ENCODE measurements around the gene ZNF582.
A peak's percentile ranks its signal among the peaks of the same experiment; 100 is the strongest.

ZNF582 gene

GRCh38 chr19:56383826-56384605 is 9.3 kb downstream of the ZNF582 start:
- Histone ChIP-seq H3K27me3 (ENCODE audit: insufficient read depth, low read length) (no peaks in the 10 kb centered on the region), H3K79me2 (ENCODE audit: control insufficient read depth, insufficient read depth, low read length, unreplicated experiment) (no peaks in the 10 kb centered on the region), H3K4me1 (ENCODE audit: control insufficient read depth, insufficient read depth, low read length, unreplicated experiment) (no peaks in the 10 kb centered on the region), H2AFZ (ENCODE audit: low read length, unreplicated experiment) (no peak overlapping the region), H3K4me3 (ENCODE audit: low read depth, low read length) (no peak overlapping the region), H3K27ac (ENCODE audit: low read depth, low read length) (peak overlapping the region; percentile 38), H3K36me3 (ENCODE audit: insufficient read depth, low read length) (peaks cover 17% of the 10 kb centered on the region)

GRCh38 chr19:56377105-56377924 is 16.0 kb downstream of the ZNF582 start:
- H2AFZ ChIP-seq (ENCODE audit: low read length, unreplicated experiment): no peak overlapping the region

GRCh38 chr19:56372281-56372680 is 21.1 kb downstream of the ZNF582 start:
- Histone ChIP-seq H3K79me2 (ENCODE audit: control insufficient read depth, insufficient read depth, low read length, unreplicated experiment) (peaks cover 30% of the 10 kb centered on the region), H3K27me3 (ENCODE audit: insufficient read depth, low read length) (no peaks in the 10 kb centered on the region), H3K27ac (ENCODE audit: low read depth, low read length) (no peak overlapping the region), H3K4me3 (ENCODE audit: low read depth, low read length) (no peak overlapping the region), H3K36me3 (ENCODE audit: insufficient read depth, low read length) (peaks cover 71% of the 10 kb centered on the region), H2AFZ (ENCODE audit: low read length, unreplicated experiment) (no peak overlapping the region), H3K4me1 (ENCODE audit: control insufficient read depth, insufficient read depth, low read length, unreplicated experiment) (peaks cover 5% of the 10 kb centered on the region)

More at GRCh38 chr19:56377105-56377924, 16.0 kb downstream of the ZNF582 start:
- Histone ChIP-seq H3K4me3 (ENCODE audit: low read depth, low read length) (no peak overlapping the region), H3K36me3 (ENCODE audit: insufficient read depth, low read length) (peaks cover 68% of the 10 kb centered on the region), H3K79me2 (ENCODE audit: control insufficient read depth, insufficient read depth, low read length, unreplicated experiment) (peaks cover 4% of the 10 kb centered on the region), H3K4me1 (ENCODE audit: control insufficient read depth, insufficient read depth, low read length, unreplicated experiment) (no peaks in the 10 kb centered on the region), H3K27ac (ENCODE audit: low read depth, low read length) (no peak overlapping the region), H3K27me3 (ENCODE audit: insufficient read depth, low read length) (no peaks in the 10 kb centered on the region)

- H3K36me3 ChIP-seq (ENCODE audit: insufficient read depth, low read length): peaks cover 49% of the 10 kb centered on the region
- peak overlapping the region; percentile 46; the same call in 1 of the 2 replicates for H3K4me3 ChIP-seq (ENCODE audit: low read depth, low read length)
- no peaks in the 10 kb centered on the region for H3K27me3 ChIP-seq (ENCODE audit: insufficient read depth, low read length)
Observed at GRCh38 chr19:56369886-56370676, 23.3 kb downstream of the ZNF582 start.

GRCh38 chr19:56367829-56368711 is 25.3 kb downstream of the ZNF582 start:
- peak overlapping the region; percentile 98 for H2AFZ ChIP-seq (ENCODE audit: low read length, unreplicated experiment)
- H3K27me3 ChIP-seq (ENCODE audit: insufficient read depth, low read length): no peaks in the 10 kb centered on the region
- peaks cover 32% of the 10 kb centered on the region for H3K36me3 ChIP-seq (ENCODE audit: insufficient read depth, low read length)
- peaks cover 5% of the 10 kb centered on the region for H3K4me1 ChIP-seq (ENCODE audit: control insufficient read depth, insufficient read depth, low read length, unreplicated experiment)
- H3K79me2 ChIP-seq (ENCODE audit: control insufficient read depth, insufficient read depth, low read length, unreplicated experiment): peaks cover 30% of the 10 kb centered on the region
- H3K4me3 ChIP-seq (ENCODE audit: low read depth, low read length): peak overlapping the region; percentile 98
- H3K27ac ChIP-seq (ENCODE audit: low read depth, low read length): peak overlapping the region; percentile 79

More at GRCh38 chr19:56369886-56370676, 23.3 kb downstream of the ZNF582 start:
- no peak overlapping the region for H2AFZ ChIP-seq (ENCODE audit: low read length, unreplicated experiment)
- H3K27ac ChIP-seq (ENCODE audit: low read depth, low read length): no peak overlapping the region
- peaks cover 30% of the 10 kb centered on the region for H3K79me2 ChIP-seq (ENCODE audit: control insufficient read depth, insufficient read depth, low read length, unreplicated experiment)
- H3K4me1 ChIP-seq (ENCODE audit: control insufficient read depth, insufficient read depth, low read length, unreplicated experiment): peaks cover 5% of the 10 kb centered on the region

- H2AFZ ChIP-seq (ENCODE audit: low read length, unreplicated experiment): no peak overlapping the region
- no peak overlapping the region for H3K4me3 ChIP-seq (ENCODE audit: low read depth, low read length)
- H3K27ac ChIP-seq (ENCODE audit: low read depth, low read length): no peak overlapping the region
- H3K4me1 ChIP-seq (ENCODE audit: control insufficient read depth, insufficient read depth, low read length, unreplicated experiment): no peaks in the 10 kb centered on the region
- H3K36me3 ChIP-seq (ENCODE audit: insufficient read depth, low read length): peaks cover 3% of the 10 kb centered on the region; the same call in 1 of the 2 replicates
- no peaks in the 10 kb centered on the region for H3K27me3 ChIP-seq (ENCODE audit: insufficient read depth, low read length)
- H3K79me2 ChIP-seq (ENCODE audit: control insufficient read depth, insufficient read depth, low read length, unreplicated experiment): no peaks in the 10 kb centered on the region
Observed at GRCh38 chr19:56360841-56361240, 32.5 kb downstream of the ZNF582 start.

GRCh38 chr19:56356944-56357343 is 36.4 kb downstream of the ZNF582 start:
- Histone ChIP-seq H3K27me3 (ENCODE audit: insufficient read depth, low read length) (no peaks in the 10 kb centered on the region), H3K36me3 (ENCODE audit: insufficient read depth, low read length) (no peaks in the 10 kb centered on the region), H2AFZ (ENCODE audit: low read length, unreplicated experiment) (no peak overlapping the region), H3K27ac (ENCODE audit: low read depth, low read length) (no peak overlapping the region), H3K4me3 (ENCODE audit: low read depth, low read length) (no peak overlapping the region), H3K79me2 (ENCODE audit: control insufficient read depth, insufficient read depth, low read length, unreplicated experiment) (no peaks in the 10 kb centered on the region), H3K4me1 (ENCODE audit: control insufficient read depth, insufficient read depth, low read length, unreplicated experiment) (no peaks in the 10 kb centered on the region)

- H3K79me2 ChIP-seq (ENCODE audit: control insufficient read depth, insufficient read depth, low read length, unreplicated experiment): no peaks in the 10 kb centered on the region
- no peak overlapping the region for H3K4me3 ChIP-seq (ENCODE audit: low read depth, low read length)
- H3K36me3 ChIP-seq (ENCODE audit: insufficient read depth, low read length): no peaks in the 10 kb centered on the region
- no peaks in the 10 kb centered on the region for H3K4me1 ChIP-seq (ENCODE audit: control insufficient read depth, insufficient read depth, low read length, unreplicated experiment)
- H3K27ac ChIP-seq (ENCODE audit: low read depth, low read length): no peak overlapping the region
- no peaks in the 10 kb centered on the region for H3K27me3 ChIP-seq (ENCODE audit: insufficient read depth, low read length)
- no peak overlapping the region for H2AFZ ChIP-seq (ENCODE audit: low read length, unreplicated experiment)
Observed at GRCh38 chr19:56355517-56355916, 37.8 kb downstream of the ZNF582 start.

GRCh38 chr19:56351208-56351607 is 42.1 kb downstream of the ZNF582 start:
- no peaks in the 10 kb centered on the region for H3K36me3 ChIP-seq (ENCODE audit: insufficient read depth, low read length)
- H3K27ac ChIP-seq (ENCODE audit: low read depth, low read length): no peak overlapping the region
- no peaks in the 10 kb centered on the region for H3K27me3 ChIP-seq (ENCODE audit: insufficient read depth, low read length)
- H3K4me1 ChIP-seq (ENCODE audit: control insufficient read depth, insufficient read depth, low read length, unreplicated experiment): no peaks in the 10 kb centered on the region
- no peaks in the 10 kb centered on the region for H3K79me2 ChIP-seq (ENCODE audit: control insufficient read depth, insufficient read depth, low read length, unreplicated experiment)
- no peak overlapping the region for H3K4me3 ChIP-seq (ENCODE audit: low read depth, low read length)
- H2AFZ ChIP-seq (ENCODE audit: low read length, unreplicated experiment): no peak overlapping the region
